Activated naive CD8-positive, alpha-beta T cell treated with anti-CD3 and anti-CD28 coated beads, Interleukin-2, amount 50 U/mL, for 16 hours (primary cell): ENCODE measurements around the gene CEMIP2.
"Not testable (repeated sequence)": the region's sequence is repeated elsewhere in the genome, so short reads cannot be mapped to it uniquely, and the experiment has no call there.

Experiments used
- DNase-seq: peaks from one replicate; pipeline ENCODE4 v3.0.0-alpha.2; 2020; ENCODE audit warnings: low read depth, low spot score

Gene CEMIP2

DNA sequence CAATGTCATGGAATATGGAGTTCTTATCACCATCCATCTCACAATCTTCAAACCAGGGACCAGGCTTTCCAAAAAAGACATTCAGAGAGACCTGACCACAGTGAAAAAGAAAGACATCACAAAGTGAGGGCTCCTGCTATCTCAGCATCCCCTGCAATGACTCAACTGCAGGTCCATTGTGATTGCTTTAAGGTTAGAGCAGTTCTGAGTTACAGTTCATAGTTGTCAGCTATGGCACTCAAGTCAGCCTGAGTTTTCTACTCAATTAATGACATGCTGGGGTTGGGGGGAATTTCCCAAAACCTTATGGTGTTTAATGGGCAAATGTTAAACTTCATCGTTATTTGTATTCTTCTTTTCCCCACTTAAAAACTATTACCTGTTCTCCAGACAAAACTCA, 58.9 kb downstream of the CEMIP2 start:
- no peak for DNase-seq

DNA sequence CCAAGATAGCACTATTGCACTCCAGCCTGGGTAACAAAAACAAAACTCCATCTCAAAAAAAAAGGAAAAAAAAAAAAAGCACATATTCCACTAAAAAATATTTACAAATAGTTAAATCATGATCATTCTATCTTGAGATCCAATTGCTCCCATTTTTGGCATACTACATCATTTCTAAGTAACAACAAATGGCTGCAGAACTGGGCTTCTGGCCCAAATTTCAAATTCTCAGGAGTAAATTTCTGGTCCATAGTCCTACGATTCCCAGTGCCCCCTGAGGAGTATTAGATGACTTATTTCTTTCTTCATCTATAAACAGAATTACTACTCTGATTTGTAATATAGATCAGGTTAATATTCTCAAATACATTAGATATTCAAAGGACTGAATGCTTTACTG, 62.1 kb downstream of the CEMIP2 start:
- no peak for DNase-seq

DNA sequence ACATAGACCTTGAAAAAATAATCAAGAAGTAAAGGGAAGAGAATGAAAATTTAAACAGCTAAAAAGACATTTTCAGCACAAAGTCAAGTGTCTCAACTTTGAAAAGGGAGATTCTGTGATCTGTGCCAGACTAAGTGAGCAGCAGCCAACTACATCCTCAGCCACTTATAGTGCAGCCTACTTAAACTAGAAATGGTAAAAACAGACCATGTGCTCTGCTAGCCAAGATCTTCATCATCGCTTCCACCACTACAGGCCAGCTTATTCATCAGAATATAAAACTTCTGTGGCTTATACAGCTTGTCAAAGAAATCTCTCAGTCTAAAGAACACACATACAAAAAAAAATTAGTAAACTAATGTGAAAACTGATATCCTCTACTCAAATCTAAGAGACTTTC, 63.5 kb downstream of the CEMIP2 start:
- DNase-seq = no peak

DNA sequence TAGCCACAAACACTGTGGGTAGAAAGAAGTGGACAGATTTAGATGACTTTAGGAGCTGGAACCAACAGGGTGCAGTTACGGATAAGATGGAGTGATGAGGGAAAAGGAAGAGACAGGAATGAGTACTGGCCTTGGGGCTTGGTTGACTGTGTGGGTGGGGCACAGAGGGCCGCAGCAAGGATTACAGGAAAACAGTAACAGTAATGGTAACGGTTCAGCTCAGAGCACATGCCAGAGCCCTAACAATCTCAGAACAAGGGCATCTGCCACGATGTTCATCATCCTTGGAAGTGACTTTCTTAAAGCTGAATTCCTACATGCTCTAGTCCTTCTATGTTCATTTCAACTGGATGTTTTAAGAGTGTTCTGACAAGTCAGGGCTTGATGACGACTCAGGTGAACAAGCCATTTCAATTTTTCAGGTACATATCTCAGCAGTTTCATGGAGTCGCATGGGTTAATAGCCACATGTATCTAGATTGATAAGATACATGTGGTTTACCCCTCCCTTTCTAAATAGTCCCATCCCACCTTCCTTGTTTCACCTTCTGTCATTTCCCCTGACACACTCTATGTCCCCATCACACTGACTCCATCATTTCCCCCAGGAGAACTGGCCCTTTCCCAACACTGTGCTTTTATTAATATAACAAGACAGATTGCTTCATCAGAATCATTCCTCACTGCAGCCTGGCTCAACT, 65.0 kb downstream of the CEMIP2 start:
- no peak for DNase-seq

DNA sequence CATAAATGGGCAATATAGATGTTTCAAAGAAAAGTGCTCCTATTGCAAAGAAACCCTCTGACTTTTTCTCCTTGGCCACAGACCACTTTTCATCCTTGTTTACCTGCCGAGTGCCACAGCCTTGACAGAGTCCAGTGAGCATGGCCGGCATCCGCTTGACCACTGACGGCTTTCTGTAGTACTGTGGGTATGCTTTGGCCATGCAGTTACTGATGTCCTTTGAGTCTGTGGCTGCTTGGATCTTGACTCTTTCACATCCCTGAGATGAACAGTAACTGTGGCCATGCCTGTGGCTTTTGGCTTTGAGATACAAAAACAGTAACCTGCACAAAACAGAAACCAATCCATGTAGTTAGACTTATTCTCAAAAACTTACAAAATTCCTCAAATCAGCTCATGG, 70.4 kb downstream of the CEMIP2 start:
- DNase-seq = no peak

DNA sequence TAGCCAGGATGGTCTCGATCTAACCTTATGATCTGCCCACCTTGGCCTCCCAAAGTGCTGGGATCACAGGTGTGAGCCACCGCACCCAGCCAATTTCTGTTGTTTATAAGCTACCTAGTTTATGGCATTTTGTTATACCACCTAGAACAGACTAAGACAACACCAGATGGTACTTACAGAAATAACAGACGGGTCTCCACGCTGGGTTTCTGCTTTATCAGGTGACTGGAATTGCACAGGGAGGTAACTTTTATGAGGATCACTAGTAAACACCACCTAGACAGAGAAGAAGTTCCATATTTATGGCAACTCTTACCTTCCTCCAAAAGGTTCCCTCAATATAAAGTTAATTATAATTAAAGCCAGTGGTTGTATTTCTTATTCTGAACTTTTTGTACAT, 74.0 kb downstream of the CEMIP2 start:
- DNase-seq = no peak

DNA sequence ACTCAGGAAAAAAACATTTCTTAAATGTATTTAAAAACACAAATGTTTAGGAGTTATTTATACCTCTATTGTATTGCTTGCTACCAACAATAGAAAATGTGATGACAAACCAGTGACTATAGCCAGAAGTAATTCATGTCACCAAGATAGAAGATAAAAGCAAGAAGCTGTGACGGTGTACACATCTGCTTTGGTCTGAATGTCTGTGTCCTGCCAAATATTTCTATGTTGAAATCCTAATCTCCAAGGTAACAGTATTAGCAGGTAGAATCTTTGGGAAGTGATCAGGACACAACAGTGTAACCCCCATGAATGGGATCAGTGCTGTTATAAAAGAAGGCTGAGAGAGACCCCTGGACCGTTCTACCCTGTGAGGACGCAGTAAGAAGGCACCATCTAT, 74.7 kb downstream of the CEMIP2 start:
- DNase-seq = no peak

DNA sequence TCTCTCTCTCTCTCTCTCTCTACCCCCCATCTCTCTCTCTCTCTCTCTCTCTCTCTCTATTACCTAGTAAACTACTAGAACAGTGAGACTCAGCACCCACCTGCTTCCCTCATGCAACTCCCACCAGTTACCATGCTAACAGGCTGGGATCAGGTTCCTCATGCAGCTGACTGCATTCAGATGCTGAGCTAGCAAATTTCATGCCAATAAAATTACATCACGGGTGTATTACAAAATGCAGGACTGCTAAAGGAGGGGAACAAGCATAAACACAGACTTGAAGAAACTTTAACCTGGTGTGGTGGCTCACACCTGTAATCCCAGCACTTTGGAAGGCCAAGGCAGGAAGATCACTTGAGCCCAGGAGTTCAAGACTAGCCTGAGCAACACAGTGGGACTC, 76.0 kb downstream of the CEMIP2 start:
- no peak for DNase-seq

DNA sequence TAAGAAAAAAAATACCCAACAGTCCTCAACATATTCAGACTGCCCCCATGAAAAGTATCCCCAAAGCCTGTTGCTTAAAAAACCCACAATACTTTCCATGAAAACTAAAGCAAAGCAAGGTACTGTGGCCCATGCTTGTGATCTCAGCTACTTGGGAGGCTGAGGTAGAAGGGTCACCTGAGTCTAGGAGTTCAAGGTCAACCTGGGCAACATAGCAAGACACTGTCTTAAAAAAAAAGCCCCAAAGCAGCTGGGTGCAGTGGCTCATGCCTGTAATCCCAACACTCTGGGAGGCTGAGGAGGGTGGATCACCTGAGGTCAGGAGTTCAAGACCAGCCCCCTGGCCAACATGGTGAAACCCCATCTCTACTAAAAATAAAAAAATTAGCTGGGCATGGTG, 76.7 kb downstream of the CEMIP2 start:
- DNase-seq = not testable (repeated sequence)

DNA sequence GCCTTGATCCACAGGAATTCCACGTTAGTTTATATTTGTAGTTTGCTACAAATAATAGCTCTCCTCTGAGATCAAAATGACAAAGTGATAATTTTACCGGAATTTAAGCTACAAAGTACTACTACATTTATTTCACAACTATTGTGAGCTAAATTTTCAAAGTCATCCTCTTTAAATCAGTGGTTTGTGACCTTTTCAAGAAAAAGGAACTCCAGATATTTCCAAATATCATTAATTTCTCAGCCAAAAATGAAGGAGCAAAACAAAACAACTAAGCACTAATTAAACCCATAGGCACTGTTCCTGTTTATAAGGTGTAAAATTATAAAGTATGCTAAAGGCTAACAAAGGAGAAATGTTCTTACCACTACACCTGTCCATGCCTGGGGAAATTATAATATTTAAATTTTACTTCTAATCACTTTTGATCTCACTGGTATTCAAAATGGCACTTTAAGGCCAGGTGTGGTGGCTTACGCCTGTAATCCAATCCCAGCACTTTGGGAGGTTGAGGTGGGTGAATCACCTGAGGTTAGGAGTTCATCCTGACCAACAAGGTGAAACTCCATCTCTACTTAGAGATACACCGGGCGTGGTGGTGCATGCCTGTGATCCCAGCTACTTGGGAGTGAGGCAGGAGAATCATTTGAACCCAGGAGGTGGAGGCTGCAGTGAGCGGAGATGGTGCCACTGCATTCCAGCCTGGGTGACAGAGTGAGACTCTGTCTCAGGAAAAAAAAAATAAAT, 77.5 kb downstream of the CEMIP2 start:
- DNase-seq = no peak

DNA sequence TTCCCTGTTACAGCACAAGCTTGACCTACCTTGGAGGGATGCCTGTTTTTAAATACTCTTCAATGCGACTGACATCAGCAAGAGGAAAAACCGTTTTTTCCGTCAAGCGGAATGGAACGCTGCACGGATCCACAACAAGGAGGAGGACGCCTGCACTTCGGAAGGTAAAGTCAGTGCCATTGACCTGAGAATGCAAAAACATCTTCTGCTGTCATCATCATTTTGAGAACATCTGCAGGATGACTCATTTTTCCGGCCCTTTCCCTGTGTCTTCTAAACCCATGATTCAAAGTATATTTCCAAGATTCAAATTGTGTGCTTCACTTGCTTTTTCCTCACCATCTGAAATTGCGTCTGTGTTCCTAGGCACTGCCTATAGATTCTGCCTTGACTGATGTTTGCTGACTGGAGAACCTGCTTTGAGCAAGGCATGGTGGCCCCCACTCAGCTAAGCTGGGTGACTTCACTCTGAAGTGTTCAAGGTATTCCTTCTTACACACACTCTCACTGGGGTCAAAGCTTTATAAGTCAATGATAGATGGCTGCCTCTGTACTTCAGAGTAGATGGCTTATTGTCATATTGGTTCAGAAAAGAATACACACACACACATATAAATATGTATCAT, 78.1 kb downstream of the CEMIP2 start:
- DNase-seq = no peak

DNA sequence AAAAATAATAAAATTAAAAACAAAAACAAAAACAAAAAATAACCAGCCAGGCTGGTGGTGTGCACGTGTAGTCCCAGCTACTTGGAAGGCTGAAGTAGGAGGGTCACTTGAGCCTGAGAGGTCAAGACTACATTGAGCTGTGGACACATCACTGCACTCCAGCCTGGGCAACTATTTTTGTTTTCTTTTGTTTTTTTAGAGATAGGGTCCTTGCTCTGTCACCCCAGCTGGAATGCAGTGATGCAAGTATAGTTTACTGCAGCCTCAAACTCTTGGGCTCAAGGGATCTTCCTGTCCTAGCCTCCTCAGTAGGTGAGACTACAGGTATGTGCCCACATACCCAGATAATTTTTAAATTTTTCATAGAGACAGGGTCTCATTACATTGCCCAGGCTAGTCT, 80.6 kb downstream of the CEMIP2 start:
- DNase-seq = no peak

DNA sequence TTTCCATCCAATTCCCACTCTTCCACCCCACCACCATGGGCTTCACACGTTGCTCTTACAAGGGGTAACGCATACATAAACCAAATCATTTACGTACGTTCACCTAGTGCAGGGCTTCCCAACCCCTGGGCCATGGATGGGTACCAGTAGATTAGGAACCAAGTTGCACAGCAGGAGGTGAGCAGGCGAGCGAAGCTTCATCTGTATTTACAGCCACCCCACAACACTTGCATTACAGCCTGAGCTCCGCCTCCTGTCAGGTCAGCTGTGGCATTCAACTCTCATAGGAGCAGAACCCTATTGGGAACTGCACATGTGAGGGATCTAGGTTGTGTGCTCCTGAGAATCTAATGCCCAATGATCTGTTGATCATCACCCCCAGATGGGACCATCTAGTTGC, 82.3 kb downstream of the CEMIP2 start:
- no peak for DNase-seq

DNA sequence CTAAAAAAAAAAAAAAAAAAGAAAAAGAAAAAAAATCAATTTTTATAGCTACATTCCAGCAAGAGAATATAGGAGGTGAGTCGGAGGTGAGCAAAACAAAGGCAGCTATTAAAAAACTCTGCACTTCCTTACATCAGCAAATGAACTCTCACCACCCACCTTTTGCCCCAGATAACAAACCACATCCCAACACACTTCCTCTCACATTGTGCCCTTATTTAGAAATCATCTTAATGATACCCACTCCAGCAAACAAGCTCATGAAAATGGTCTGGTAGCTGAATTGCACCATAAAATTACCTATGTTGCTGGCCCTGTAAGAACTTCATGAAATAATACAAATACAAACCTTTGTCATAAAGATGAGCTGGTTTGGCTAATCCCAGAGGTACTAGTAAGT, 82.9 kb downstream of the CEMIP2 start:
- no peak for DNase-seq

DNA sequence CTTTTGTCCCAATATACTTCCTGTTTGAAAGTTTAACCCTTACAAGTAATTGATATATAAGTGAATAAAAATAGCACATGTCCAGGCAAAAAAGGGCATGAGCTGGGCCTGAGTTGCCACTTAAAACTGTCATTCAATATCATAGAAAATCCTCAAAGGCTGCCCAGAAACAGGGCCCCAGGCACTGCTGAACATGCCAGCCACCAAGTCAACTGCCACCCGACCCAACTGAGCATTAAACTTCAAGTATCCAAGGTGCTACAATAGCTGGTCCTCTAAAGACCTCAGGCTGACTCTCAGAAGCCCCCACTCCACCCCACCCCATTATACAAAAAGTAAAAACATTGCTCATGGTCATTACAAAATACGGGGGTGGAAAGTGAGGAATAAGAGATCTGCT, 83.7 kb downstream of the CEMIP2 start:
- no peak for DNase-seq

DNA sequence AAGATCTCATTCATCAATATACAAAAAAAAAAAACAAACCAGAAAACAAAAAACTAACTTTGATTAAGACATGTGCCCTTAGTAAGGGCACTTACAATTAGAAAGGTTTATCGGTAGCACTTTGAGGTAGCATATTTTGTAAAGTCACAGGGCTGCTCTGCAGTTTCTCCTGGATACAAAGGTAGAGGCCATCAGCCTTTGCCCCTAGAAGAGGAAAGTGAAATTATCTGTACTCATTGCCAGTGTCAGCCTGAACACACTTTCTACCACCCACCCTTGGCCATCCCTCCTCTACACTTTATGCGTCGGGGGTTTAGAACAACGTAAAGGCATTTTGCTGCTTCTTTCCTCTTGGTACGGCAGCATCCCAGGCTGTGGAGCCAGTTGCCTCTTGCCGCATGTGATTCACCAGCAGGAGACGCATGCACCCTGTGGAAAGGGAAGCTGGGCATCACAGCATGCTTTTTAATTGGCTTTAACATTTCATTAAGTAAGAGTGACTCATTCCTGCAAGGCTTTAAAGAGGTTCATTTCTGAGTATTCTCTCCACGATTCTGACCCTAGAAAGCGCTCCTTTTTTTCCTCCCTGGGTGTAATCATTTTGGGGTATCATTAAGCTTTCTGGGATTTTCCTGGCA, 84.6 kb downstream of the CEMIP2 start:
- no peak for DNase-seq

DNA sequence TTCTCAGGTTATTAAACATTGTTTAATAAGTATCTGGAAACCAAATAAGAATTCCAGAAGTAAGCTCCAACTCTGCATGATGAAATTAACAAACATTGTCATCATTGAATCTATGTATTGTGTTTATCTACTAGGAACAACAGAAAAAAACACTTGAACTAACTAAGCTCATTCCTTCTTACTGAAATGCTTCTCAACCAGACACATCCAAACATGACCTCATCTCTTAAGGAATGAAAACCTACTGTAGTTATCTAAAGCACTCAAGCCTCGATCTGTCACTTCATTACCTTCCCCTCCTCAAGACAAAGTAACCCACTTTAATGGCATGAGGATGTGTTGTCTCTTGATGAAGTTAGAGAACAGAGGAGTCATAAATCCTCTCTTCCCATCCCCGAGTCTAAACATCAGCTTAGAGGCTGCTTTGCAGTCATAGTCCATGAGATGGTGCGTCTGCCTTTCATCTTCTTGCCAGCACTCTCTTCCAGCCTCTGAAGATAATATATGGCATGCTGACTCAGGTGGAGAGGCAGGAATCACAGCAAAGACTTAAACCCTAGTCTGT, 86.5 kb downstream of the CEMIP2 start:
- no peak for DNase-seq

DNA sequence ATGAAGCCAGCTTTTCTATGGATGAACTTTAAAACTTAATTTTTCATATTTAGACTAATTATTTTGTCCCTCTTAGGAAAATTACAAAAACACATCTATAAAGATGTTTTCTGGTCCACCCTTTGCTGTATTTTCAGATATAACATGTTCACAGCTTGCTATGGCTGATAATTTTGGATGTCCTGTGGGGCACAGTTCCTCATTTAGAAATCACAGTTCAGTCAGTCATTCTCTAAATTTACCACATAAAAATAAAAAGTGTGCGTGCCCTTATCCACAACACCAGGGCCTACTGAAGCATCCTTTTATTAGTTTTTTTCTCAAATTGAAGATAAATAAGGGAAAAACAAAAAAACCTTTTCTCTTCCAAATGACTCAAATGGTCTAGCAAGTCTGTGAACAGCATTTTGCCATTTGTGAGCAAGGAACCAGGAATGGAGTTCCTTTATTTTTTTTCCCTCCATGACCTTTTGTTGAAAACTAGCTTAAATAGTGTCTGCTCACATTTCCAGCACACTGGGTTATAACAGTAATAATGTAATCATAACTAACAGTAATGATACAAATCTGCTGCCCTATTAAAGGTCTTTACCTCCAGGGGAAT, 87.1 kb downstream of the CEMIP2 start:
- no peak for DNase-seq

DNA sequence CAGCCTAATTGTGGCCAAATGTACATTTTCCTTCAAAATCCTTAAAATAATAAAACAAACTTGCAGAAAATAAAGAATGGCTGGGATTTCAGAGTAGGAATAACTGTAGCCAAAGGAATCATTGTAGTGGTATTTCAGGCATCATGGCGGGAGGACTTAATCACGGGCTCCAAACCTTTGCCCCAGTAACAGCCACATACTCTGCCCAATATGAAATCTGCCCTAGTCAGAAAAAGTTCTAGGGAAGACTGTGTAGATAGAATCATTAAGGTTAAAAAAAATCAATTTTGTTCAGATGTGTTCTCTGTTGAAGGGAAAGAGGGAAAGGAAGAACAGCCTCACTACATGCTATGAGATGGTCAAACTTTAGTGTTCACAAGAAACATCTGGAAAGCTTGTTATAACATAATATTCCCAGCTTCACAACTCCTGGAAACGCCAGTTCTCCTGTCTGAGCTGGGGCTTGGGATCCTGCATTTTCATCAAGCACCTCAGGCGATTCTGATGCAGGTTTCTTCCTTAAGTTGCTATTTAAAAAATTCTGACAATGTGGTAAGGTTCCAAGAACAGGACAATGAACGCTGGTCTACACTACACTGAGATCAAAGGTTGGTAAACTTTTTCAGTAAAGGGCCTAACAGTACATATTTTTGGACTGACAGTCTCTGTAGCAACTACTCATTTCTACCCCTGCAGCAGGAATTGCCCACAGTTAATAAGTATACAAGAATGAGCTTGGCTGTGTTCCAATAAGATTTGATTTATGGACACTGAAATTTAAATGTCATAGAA, 87.9 kb downstream of the CEMIP2 start:
- DNase-seq = no peak

DNA sequence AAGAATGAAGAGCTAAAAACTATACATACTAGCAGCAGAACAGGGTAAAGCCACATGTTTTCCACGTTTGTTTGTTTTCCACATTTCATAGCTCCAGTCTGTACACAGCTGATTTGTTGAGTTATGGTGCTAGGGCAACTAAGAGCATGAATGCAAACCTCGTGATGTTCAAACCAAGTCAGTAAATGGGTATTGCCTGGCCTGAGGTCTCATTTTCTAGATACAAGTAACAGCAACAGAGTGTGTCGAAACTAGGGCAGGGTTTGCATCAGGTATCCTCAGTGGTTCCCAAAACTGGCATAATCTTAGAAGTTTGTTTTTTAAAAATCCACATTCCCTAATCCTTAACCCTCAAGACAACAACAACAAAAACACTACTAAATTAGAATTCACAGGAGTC, 89.3 kb downstream of the CEMIP2 start:
- no peak for DNase-seq

DNA sequence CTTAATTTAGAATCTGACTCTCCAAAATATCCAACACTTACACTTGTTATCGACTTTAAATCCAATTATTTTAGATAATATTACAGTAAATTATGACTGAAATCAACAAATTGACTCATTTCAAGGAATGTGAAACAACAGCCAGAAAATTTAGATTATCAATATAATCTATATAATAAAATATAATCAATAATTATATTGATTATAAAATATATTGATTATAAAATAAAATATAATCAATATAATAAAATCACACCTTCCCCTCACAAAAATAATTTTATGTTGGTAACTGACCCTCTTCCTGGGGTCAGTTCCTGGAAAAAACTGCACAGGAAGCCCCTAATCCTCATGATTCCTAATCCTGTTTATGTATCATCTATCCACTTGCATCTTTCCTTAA, 91.1 kb downstream of the CEMIP2 start:
- DNase-seq = no peak
